Measurements from ENCODE around the gene ANAPC16. TPM values are rescaled to one million over a fixed set of nuclear protein-coding genes. Genes with fewer than 3 reads are reported as not detected.

Gene ANAPC16
- total RNA-seq, 2 experiments from 2014 or later, result 61.9 to 64.3 TPM

DNA sequence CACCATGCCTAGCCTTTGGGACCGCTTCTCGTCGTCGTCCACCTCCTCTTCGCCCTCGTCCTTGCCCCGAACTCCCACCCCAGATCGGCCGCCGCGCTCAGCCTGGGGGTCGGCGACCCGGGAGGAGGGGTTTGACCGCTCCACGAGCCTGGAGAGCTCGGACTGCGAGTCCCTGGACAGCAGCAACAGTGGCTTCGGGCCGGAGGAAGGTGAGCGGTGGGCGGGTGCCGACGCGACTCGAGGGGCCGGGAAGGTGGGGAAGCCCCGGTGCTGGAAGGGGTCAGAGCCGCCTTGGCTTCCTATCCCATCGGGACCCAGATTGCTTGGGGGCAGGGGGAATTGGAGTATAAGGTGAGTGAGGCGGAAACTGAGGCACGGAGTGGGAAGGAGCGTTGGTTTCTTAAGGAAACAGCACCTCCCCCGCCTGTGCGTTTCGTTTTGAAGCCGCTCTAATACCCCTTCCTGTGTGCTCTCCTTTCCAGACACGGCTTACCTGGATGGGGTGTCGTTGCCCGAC, 58.5 kb downstream of the ANAPC16 start:
- Histone ChIP-seq H3K9me3 (ENCODE audit: control insufficient read depth in 1 of 2, insufficient read depth in 1 of 2, low read length in 2 of 2) (no peaks in the 10 kb centered on the region), H3K4me3 (ENCODE audit: low read length) (peak overlapping the region; percentile 90), H3K27me3 (ENCODE audit: control insufficient read depth in 1 of 2, insufficient read depth in 2 of 2, low read length in 2 of 2) (no peaks in the 10 kb centered on the region), H3K4me1 (ENCODE audit: insufficient read depth, low read length) (peaks cover 48% of the 10 kb centered on the region), H3K27ac (ENCODE audit: low read depth in 1 of 2, low read length in 2 of 2) (peak overlapping the region; percentile 78 to 88), H3K36me3 (ENCODE audit: insufficient read depth, low read length) (peaks cover 22% of the 10 kb centered on the region)
- Mint-ChIP-seq H3K4me3 (peak overlapping the region; percentile 100), H3K27me3 (no peaks in the 10 kb centered on the region), H3K9me3 (no peaks in the 10 kb centered on the region), H3K4me1 (ENCODE audit: low read depth) (peaks cover 64% of the 10 kb centered on the region), H3K27ac (peak overlapping the region; percentile 89), H3K36me3 (ENCODE audit: low read depth) (peaks cover 36% of the 10 kb centered on the region)
- ATAC-seq (ENCODE audit: poor library complexity) (peak; percentile 1), DNase-seq (no peak)
- ChIA-PET POLR2A (interaction anchor here (0.5 to 6.5 kb wide), 24 partner anchors 9 to 279 kb away, joined by 3 to 96 read pairs (median 10); partner anchors contain the start of genes ANAPC16, ASCC1, DNAJB12 and SPOCK2), CTCF (interaction anchor here (0.6 to 4.4 kb wide), 27 partner anchors 9 to 190 kb away, joined by 3 to 54 read pairs (median 5); no protein-coding TSS in a partner anchor)
- TF ChIP-seq, protein P1, sequence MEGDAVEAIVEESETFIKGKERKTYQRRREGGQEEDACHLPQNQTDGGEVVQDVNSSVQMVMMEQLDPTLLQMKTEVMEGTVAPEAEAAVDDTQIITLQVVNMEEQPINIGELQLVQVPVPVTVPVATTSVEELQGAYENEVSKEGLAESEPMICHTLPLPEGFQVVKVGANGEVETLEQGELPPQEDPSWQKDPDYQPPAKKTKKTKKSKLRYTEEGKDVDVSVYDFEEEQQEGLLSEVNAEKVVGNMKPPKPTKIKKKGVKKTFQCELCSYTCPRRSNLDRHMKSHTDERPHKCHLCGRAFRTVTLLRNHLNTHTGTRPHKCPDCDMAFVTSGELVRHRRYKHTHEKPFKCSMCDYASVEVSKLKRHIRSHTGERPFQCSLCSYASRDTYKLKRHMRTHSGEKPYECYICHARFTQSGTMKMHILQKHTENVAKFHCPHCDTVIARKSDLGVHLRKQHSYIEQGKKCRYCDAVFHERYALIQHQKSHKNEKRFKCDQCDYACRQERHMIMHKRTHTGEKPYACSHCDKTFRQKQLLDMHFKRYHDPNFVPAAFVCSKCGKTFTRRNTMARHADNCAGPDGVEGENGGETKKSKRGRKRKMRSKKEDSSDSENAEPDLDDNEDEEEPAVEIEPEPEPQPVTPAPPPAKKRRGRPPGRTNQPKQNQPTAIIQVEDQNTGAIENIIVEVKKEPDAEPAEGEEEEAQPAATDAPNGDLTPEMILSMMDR (IDR thresholded peaks at IDR 0.05), result no peak
- intact Hi-C loops (cut with DNase I, micrococcal nuclease), result loop anchor here (1.0 to 5.0 kb wide), 6 partner anchors 13 to 187 kb away; partner anchors contain the start of genes ANAPC16 (in 1 of the 2) and ASCC1 (in 1 of the 2)

DNA sequence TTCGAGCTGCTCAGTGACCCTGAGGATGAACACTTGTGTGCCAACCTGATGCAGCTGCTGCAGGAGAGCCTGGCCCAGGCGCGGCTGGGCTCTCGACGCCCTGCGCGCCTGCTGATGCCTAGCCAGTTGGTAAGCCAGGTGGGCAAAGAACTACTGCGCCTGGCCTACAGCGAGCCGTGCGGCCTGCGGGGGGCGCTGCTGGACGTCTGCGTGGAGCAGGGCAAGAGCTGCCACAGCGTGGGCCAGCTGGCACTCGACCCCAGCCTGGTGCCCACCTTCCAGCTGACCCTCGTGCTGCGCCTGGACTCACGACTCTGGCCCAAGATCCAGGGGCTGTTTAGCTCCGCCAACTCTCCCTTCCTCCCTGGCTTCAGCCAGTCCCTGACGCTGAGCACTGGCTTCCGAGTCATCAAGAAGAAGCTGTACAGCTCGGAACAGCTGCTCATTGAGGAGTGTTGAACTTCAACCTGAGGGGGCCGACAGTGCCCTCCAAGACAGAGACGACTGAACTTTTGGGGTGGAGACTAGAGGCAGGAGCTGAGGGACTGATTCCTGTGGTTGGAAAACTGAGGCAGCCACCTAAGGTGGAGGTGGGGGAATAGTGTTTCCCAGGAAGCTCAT, 59.0 kb downstream of the ANAPC16 start:
- H3K4me1 Mint-ChIP-seq (ENCODE audit: low read depth), result peaks cover 64% of the 10 kb centered on the region
- Histone ChIP-seq H3K27ac (ENCODE audit: low read depth in 1 of 2, low read length in 2 of 2) (peak overlapping the region; percentile 78 to 88), H3K4me3 (ENCODE audit: low read length) (peak overlapping the region; percentile 90), H3K9me3 (ENCODE audit: control insufficient read depth in 1 of 2, insufficient read depth in 1 of 2, low read length in 2 of 2) (no peaks in the 10 kb centered on the region), H3K36me3 (ENCODE audit: insufficient read depth, low read length) (peaks cover 22% of the 10 kb centered on the region), H3K27me3 (ENCODE audit: control insufficient read depth in 1 of 2, insufficient read depth in 2 of 2, low read length in 2 of 2) (no peaks in the 10 kb centered on the region), H3K4me1 (ENCODE audit: insufficient read depth, low read length) (peaks cover 48% of the 10 kb centered on the region)
- no peaks in the 10 kb centered on the region for H3K9me3 Mint-ChIP-seq
- DNase-seq, result peak; percentile 59 to 86 (median 70)
- ATAC-seq (ENCODE audit: poor library complexity), result peak; percentile 12
- H3K27ac Mint-ChIP-seq, result peak overlapping the region; percentile 89
- H3K27me3 Mint-ChIP-seq, result no peaks in the 10 kb centered on the region
- intact Hi-C loops (cut with DNase I, micrococcal nuclease), result loop anchor here (1.0 to 5.0 kb wide), 6 partner anchors 14 to 188 kb away; partner anchors contain the start of genes ANAPC16 (in 1 of the 2) and ASCC1 (in 1 of the 2)
- TF ChIP-seq, protein P1 (IDR thresholded peaks at IDR 0.05), result peak; percentile 70
- CTCF ChIA-PET, result interaction anchor here (0.6 to 4.4 kb wide), 30 partner anchors 8 to 186 kb away, joined by 3 to 54 read pairs (median 5); no protein-coding TSS in a partner anchor
- peaks cover 36% of the 10 kb centered on the region for H3K36me3 Mint-ChIP-seq (ENCODE audit: low read depth)
- H3K4me3 Mint-ChIP-seq, result peak overlapping the region; percentile 100
- POLR2A ChIA-PET, result interaction anchor here (0.5 to 6.5 kb wide), 23 partner anchors 9 to 279 kb away, joined by 3 to 96 read pairs (median 10); partner anchors contain the start of genes ANAPC16, ASCC1, DNAJB12 and SPOCK2

DNA sequence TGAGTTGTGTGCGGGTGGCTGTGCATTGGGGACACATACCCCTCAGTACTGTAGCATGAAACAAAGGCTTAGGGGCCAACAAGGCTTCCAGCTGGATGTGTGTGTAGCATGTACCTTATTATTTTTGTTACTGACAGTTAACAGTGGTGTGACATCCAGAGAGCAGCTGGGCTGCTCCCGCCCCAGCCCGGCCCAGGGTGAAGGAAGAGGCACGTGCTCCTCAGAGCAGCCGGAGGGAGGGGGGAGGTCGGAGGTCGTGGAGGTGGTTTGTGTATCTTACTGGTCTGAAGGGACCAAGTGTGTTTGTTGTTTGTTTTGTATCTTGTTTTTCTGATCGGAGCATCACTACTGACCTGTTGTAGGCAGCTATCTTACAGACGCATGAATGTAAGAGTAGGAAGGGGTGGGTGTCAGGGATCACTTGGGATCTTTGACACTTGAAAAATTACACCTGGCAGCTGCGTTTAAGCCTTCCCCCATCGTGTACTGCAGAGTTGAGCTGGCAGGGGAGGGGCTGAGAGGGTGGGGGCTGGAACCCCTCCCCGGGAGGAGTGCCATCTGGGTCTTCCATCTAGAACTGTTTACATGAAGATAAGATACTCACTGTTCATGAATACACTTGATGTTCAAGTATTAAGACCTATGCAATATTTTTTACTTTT, 59.7 kb downstream of the ANAPC16 start:
- DNase-seq, result peak in 4 of 14 experiments; percentile 42 to 55 (median 47)
- no peaks in the 10 kb centered on the region for H3K27me3 ChIP-seq (ENCODE audit: control insufficient read depth in 1 of 2, insufficient read depth in 2 of 2, low read length in 2 of 2)
- CTCF ChIA-PET, result interaction anchor here (0.7 to 4.4 kb wide), 29 partner anchors 8 to 187 kb away, joined by 3 to 54 read pairs (median 5); no protein-coding TSS in a partner anchor
- H3K27ac ChIP-seq (ENCODE audit: low read depth in 1 of 2, low read length in 2 of 2), result peak overlapping the region; percentile 78 to 88
- peaks cover 22% of the 10 kb centered on the region for H3K36me3 ChIP-seq (ENCODE audit: insufficient read depth, low read length)
- H3K27ac Mint-ChIP-seq, result peak overlapping the region; percentile 89
- H3K4me3 ChIP-seq (ENCODE audit: low read length), result peak overlapping the region; percentile 90
- ATAC-seq (ENCODE audit: poor library complexity), result no peak
- H3K4me3 Mint-ChIP-seq, result peak overlapping the region; percentile 100
- peaks cover 61% of the 10 kb centered on the region for H3K4me1 Mint-ChIP-seq (ENCODE audit: low read depth)
- intact Hi-C loops (cut with DNase I, micrococcal nuclease), result loop anchor here in 1 of 2 experiments (2.0 kb wide), 1 partner anchor 15 kb away; no protein-coding TSS in a partner anchor
- H3K36me3 Mint-ChIP-seq (ENCODE audit: low read depth), result peaks cover 36% of the 10 kb centered on the region
- H3K27me3 Mint-ChIP-seq, result no peaks in the 10 kb centered on the region
- TF ChIP-seq, protein P1 (IDR thresholded peaks at IDR 0.05), result no peak
- POLR2A ChIA-PET, result interaction anchor here (0.7 to 6.5 kb wide), 24 partner anchors 8 to 550 kb away, joined by 3 to 96 read pairs (median 8); partner anchors contain the start of genes ANAPC16, ASCC1, DNAJB12 and SPOCK2
- no peaks in the 10 kb centered on the region for H3K9me3 ChIP-seq (ENCODE audit: control insufficient read depth in 1 of 2, insufficient read depth in 1 of 2, low read length in 2 of 2)
- peaks cover 54% of the 10 kb centered on the region for H3K4me1 ChIP-seq (ENCODE audit: insufficient read depth, low read length)
- H3K9me3 Mint-ChIP-seq, result no peaks in the 10 kb centered on the region

Measured in CD4-positive, alpha-beta T cell (primary cell).